Right ventricle myocardium inferior (tissue), 1 donor: Measurements from ENCODE around the gene KRTAP5-2. TPM values are rescaled to one million over a fixed set of nuclear protein-coding genes. Genes with fewer than 3 reads are reported as not detected.

Experiments
- ATAC-seq: fragments of 200-7000 bp; cut with Tn5 transposase; one replicate; pipeline ENCODE4 v1.9.1; 2020; ENCODE audit warnings: mild to moderate bottlenecking, moderate library complexity
- DNase-seq: peaks from one replicate; pipeline ENCODE4 v3.0.0; 2021; ENCODE audit errors: missing footprints
- intact Hi-C: fragments of 100-400 bp; cut with DNase I; formaldehyde crosslinking; loops from one replicate; pipeline ENCODE4 v1.11.0; 2022
- total RNA-seq: library from RNA; stranded (reverse); fragmentation: NEBNext Ultra II Directional; extraction: Animal tissue kit (Norgen Biotek cat#: 25700); gene quantifications from one replicate; pipeline ENCODE4 v1.2.1, GENCODE V29; 2021
- donor health status: DM: no; HTN: yes; CAD: no; lungs with severe emphysema.

KRTAP5-2 gene
- total RNA-seq, 1 donor from 2014 or later, result not detected

GRCh38 chr11:1562469-1563148 lies 35.5 kb downstream of the KRTAP5-2 start:
- no peak for ATAC-seq
- intact Hi-C loops, result no loop called here
- DNase-seq, result no peak

GRCh38 chr11:1561955-1562354 lies 36.1 kb downstream of the KRTAP5-2 start:
- intact Hi-C loops, result no loop called here
- no peak for ATAC-seq
- DNase-seq, result no peak

GRCh38 chr11:1561266-1561665 lies 36.8 kb downstream of the KRTAP5-2 start:
- intact Hi-C loops, result no loop called here
- no peak for DNase-seq
- ATAC-seq, result no peak

GRCh38 chr11:1560649-1561251 lies 37.3 kb downstream of the KRTAP5-2 start:
- intact Hi-C loops, result no loop called here
- ATAC-seq (no peak), DNase-seq (peak; percentile 54)

GRCh38 chr11:1560002-1560648 lies 38.0 kb downstream of the KRTAP5-2 start:
- DNase-seq (peak; percentile 67), ATAC-seq (no peak)
- intact Hi-C loops, result no loop called here

- intact Hi-C loops, result loop anchor here (2.0 kb wide), 1 partner anchor 13 kb away; the partner anchor contains the start of gene DUSP8
- peak; percentile 93 for DNase-seq
- ATAC-seq, result peak; percentile 86
These were observed 38.8 kb downstream of the KRTAP5-2 start for GRCh38 chr11:1559111-1559951.

- ATAC-seq, result no peak
- intact Hi-C loops, result loop anchor here (2.0 kb wide), 1 partner anchor 14 kb away; the partner anchor contains the start of gene DUSP8
These were observed 39.4 kb downstream of the KRTAP5-2 start for GRCh38 chr11:1558775-1559110.

GRCh38 chr11:1557904-1558774 lies 40.0 kb downstream of the KRTAP5-2 start:
- intact Hi-C loops, result loop anchor here (2.0 kb wide), 1 partner anchor 15 kb away; the partner anchor contains the start of gene DUSP8
- DNase-seq, result peak; percentile 62
- peak; percentile 30 for ATAC-seq

More at GRCh38 chr11:1558775-1559110, 39.4 kb downstream of the KRTAP5-2 start:
- peak; percentile 37 for DNase-seq

- ATAC-seq (no peak), DNase-seq (peak; percentile 63)
- intact Hi-C loops, result no loop called here
These were observed 40.8 kb downstream of the KRTAP5-2 start for GRCh38 chr11:1557051-1557884.

GRCh38 chr11:1556278-1556902 lies 41.7 kb downstream of the KRTAP5-2 start:
- ATAC-seq (no peak), DNase-seq (peak; percentile 66)
- intact Hi-C loops, result no loop called here

GRCh38 chr11:1555713-1556153 lies 42.4 kb downstream of the KRTAP5-2 start:
- ATAC-seq (no peak), DNase-seq (peak; percentile 49)
- intact Hi-C loops, result no loop called here

GRCh38 chr11:1554981-1555712 lies 42.9 kb downstream of the KRTAP5-2 start:
- intact Hi-C loops, result no loop called here
- DNase-seq (peak; percentile 45), ATAC-seq (no peak)

- intact Hi-C loops, result no loop called here
- ATAC-seq, result no peak
- DNase-seq, result peak; percentile 48
These were observed 44.1 kb downstream of the KRTAP5-2 start for GRCh38 chr11:1553808-1554594.

- ATAC-seq (no peak), DNase-seq (peak; percentile 57)
- intact Hi-C loops, result no loop called here
These were observed 48.5 kb downstream of the KRTAP5-2 start for GRCh38 chr11:1549338-1550330.
